Stimulated activated naive CD4-positive, alpha-beta T cell (primary cell): ENCODE results near the gene SPAG4.

Experiments
- DNase-seq, 6 experiments: peaks; one replicate each; lab custom pipeline; 2025; lab: John Stamatoyannopoulos, UW

Gene SPAG4

GRCh38 chr20:35657271-35657670 is 41.6 kb downstream of the SPAG4 start:
- peak in 2 of 6 experiments; percentile 7 to 19 for DNase-seq

DNA sequence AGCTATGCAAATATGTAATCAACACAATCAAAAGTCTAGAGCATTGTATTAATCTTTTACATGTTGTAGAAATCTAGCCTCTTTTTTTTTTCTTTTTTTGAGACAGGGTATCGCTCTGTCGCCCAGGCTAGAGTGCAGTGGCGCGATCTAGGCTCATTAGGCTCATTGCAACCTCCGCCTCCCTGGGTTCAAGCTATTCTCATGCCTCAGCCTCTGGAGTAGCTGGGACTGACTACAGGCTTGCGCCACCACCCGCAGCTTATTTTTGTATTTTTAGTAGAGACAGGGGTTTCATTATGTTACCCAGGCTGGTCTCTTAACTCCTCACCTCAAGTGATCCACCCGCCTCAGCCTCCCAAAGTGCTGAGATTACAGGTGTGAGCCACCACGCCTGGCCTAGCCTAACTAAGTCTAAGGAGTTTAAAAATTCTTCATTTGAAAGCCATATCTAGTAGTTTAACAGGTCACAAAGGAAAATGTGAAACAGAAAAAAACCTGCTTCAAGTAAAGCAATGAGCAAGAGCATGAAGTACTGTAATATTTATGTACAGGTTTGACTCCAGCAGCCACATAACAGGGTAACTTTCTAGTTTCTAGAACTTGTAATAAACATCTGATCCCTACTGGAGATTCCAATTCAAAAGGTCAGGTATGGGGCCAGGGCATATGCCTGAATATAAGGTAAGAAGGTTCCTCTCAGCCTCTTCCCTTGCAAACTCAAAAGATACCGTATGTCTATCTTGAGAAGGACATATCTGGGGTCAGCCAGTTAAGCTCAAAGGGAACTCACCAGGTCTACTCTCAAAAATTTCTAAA is 44.7 kb downstream of the SPAG4 start:
- no peak for DNase-seq

DNA sequence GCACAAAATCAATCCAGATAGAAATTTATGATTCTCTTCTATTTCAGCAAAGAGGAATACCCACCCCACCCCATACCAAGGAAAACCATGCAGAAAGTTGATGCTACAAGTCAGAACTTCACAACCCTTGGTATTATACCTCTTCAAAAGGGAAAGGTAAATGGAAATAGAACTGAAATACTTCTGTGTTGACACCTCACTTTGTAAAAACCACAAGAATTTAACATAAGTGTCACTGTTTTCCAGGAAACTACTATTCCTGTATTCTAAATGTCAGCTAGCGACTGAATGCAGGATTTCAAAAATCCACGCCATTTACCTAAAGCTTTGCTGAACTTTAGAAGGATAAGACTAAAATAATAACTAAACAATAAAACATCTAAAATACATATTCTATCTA is 45.4 kb downstream of the SPAG4 start:
- no peak for DNase-seq

DNA sequence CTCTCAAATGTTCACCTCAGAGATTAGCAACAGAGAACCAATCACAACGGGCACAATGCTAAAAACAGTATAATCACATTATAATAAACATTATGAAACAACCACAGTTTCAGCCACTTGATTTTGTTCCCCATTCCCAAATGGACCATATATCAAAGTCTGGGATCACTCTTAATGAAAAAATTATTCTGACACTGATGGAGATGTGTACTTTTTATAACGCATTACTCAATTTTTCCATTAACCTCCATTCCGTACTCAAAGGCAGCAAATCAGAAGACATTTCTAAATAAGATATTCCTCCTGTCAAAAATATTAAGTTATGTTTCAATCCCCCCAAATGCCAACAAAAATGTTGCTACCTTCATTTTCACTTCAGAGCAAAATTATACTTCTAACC is 46.3 kb downstream of the SPAG4 start:
- no peak for DNase-seq

GRCh38 chr20:35662551-35662950 is 46.9 kb downstream of the SPAG4 start:
- no peak for DNase-seq

- peak; percentile 45 to 82 (median 69) for DNase-seq
Measured at GRCh38 chr20:35663516-35664465, 48.2 kb downstream of the SPAG4 start.

GRCh38 chr20:35664466-35665206 is 49.0 kb downstream of the SPAG4 start, which contains the start of the genes CPNE1 and RBM12:
CPNE1 (minus strand) TSS chr20:35664900; CDS start chr20:35632923, 31,977 bp downstream.
RBM12 (minus strand) TSS chr20:35664900; CDS start chr20:35655322, 9,578 bp downstream.
- DNase-seq, result peak; percentile 89 to 96 (median 90)

GRCh38 chr20:35665949-35666288 is 50.3 kb downstream of the SPAG4 start:
- no peak for DNase-seq

GRCh38 chr20:35669221-35669620 is 53.6 kb downstream of the SPAG4 start:
- no peak for DNase-seq

DNA sequence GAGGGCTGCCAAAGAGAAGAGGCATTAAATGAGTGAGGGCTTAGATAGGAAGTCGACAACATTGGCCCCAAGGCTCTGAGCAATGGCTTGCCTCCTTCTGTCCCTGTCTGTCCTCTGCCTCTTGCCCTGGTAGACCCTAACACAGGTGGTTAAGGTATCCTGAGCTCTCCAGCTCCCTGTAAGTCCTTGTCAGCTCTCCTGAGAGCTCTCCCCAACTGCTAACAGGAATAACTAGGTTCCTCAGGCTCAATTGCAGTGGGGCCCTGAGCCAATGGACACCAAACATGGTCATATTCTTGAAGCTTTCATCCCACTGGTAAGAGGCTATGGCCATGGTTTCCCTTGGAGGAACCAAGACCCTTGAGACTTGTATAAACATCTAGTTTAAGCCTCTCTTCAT is 54.1 kb downstream of the SPAG4 start:
- DNase-seq, result no peak
